BJ (cell line): Measurements from ENCODE around the gene MTOR. TPM values are rescaled to one million over a fixed set of nuclear protein-coding genes. Genes with fewer than 3 reads are reported as not detected.

ENCODE experiments used
- CTCF ChIA-PET: fragments of 350-600 bp; formaldehyde crosslinking; extraction: SDS; loops from one replicate; lab custom pipeline; 2021; ENCODE audit warnings: antibody characterized with exemption, inconsistent platforms; lab: Yijun Ruan, JAX
- POLR2A ChIA-PET: fragments of 300-600 bp; sonication (Branson Sonifier 250); formaldehyde crosslinking; extraction: SDS; loops from one replicate; lab custom pipeline; 2021; ENCODE audit warnings: antibody characterized with exemption; lab: Charles Lee
- DNase-seq: peaks from one replicate; pipeline ENCODE4 v3.0.0-alpha.2; 2011; ENCODE audit warnings: low read depth
- H3K27me3 ChIP-seq: 2 replicates; pipeline ENCODE4 v1.6.0; 2011; ENCODE audit warnings: low read length; ENCODE audit not compliant: control insufficient read depth, insufficient read depth
- H3K36me3 ChIP-seq: 2 replicates; pipeline ENCODE4 v1.5.1; 2011; ENCODE audit warnings: low read length; ENCODE audit not compliant: control insufficient read depth, insufficient read depth
- H3K4me3 ChIP-seq: 2 replicates; pipeline ENCODE4 v1.5.1; 2011; ENCODE audit warnings: low read depth, mild to moderate bottlenecking, control low read depth, low read length
- polyA plus RNA-seq: library from polyadenylated mRNA; depleted of rRNA; stranded (reverse); fragments of >200 nt; gene quantifications from 2 replicates; pipeline ENCODE4 v1.2.3, GENCODE V29; 2011
- TF ChIP-seq, protein P1 (sequence below): IDR thresholded peaks from 2 replicates; pipeline ENCODE4 v1.5.1; 2011; ENCODE audit warnings: low read depth, mild to moderate bottlenecking, control low read depth, inconsistent platforms, low read length, moderate library complexity; ENCODE audit not compliant: insufficient read depth

Gene MTOR
- polyA plus RNA-seq, 1 experiment: 31.6 TPM

DNA sequence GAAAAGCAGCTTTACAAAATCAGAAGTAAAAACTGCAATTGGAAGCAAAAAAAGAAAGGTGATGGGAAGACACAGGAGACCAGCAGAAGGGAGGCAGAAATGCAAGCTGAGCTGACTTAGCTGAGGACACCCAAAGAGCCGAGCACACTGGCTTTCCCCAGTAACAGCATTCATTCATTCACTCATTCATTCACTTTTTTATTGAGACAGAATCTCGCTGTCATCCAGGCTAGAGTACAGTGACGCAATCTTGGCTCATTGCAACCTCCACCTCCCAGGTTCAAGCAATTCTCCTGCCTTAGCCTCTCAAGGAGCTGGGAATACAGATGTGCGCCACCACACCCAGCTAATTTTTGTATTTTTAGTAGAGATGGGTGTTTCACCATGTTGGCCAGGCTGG, 65.0 kb downstream of the MTOR start:
- H3K4me3 ChIP-seq: no peak overlapping the region
- ChIA-PET POLR2A (no interaction called here), CTCF (interaction anchor here (1.1 kb wide), 2 partner anchors 28 to 160 kb away, joined by 3 read pairs; no protein-coding TSS in a partner anchor)
- DNase-seq: no peak
- peaks cover 21% of the 10 kb centered on the region for H3K36me3 ChIP-seq
- H3K27me3 ChIP-seq: no peaks in the 10 kb centered on the region
- TF ChIP-seq, protein P1, sequence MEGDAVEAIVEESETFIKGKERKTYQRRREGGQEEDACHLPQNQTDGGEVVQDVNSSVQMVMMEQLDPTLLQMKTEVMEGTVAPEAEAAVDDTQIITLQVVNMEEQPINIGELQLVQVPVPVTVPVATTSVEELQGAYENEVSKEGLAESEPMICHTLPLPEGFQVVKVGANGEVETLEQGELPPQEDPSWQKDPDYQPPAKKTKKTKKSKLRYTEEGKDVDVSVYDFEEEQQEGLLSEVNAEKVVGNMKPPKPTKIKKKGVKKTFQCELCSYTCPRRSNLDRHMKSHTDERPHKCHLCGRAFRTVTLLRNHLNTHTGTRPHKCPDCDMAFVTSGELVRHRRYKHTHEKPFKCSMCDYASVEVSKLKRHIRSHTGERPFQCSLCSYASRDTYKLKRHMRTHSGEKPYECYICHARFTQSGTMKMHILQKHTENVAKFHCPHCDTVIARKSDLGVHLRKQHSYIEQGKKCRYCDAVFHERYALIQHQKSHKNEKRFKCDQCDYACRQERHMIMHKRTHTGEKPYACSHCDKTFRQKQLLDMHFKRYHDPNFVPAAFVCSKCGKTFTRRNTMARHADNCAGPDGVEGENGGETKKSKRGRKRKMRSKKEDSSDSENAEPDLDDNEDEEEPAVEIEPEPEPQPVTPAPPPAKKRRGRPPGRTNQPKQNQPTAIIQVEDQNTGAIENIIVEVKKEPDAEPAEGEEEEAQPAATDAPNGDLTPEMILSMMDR: no peak

DNA sequence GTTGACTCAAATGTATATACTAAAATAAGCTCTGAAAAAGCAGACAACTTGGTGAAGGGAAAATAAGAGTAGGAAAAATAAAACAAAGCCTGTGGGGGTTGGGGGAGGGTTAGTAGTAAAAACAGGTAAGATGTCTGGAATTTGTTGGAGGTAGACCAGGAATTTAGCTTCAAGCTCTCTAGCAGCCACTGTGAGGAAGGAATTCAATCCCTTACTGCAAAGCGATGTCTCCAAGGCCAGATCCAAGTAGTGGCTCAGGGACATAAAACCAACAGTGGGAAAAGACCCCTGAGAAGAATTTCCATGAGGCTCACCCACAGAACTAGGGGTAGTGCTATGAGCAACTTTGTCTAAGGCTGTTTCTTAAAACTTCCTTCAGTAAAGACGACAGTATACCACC, 65.4 kb downstream of the MTOR start:
- H3K27me3 ChIP-seq: no peaks in the 10 kb centered on the region
- peaks cover 21% of the 10 kb centered on the region for H3K36me3 ChIP-seq
- DNase-seq: no peak
- POLR2A ChIA-PET: no interaction called here
- H3K4me3 ChIP-seq: no peak overlapping the region
- TF ChIP-seq, protein P1: no peak
- CTCF ChIA-PET: interaction anchor here (1.1 kb wide), 2 partner anchors 29 to 159 kb away, joined by 3 read pairs; no protein-coding TSS in a partner anchor

- H3K36me3 ChIP-seq: peaks cover 21% of the 10 kb centered on the region
- POLR2A ChIA-PET: no interaction called here
- CTCF ChIA-PET: interaction anchor here (1.2 kb wide), 1 partner anchor 48 kb away, joined by 3 read pairs; no protein-coding TSS in a partner anchor
- H3K4me3 ChIP-seq: no peak overlapping the region
- no peak for DNase-seq
- H3K27me3 ChIP-seq: no peaks in the 10 kb centered on the region
- TF ChIP-seq, protein P1: no peak
Observed at GRCh38 chr1:11194407-11195176, 67.8 kb downstream of the MTOR start.

DNA sequence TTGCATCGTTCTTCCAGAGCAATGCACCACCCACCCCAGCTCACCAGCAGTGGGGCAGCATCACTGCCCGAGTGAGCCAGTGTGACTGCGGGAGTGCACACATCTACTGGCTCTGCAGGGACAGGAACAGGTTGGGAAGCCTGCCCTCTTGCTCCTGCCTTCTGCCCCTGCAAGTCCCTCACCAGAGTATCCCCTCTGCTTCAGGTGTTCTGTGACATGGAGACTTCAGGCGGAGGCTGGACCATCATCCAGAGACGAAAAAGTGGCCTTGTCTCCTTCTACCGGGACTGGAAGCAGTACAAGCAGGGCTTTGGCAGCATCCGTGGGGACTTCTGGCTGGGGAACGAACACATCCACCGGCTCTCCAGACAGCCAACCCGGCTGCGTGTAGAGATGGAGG, 69.0 kb downstream of the MTOR start:
- DNase-seq: no peak
- ChIA-PET CTCF (no interaction called here), POLR2A (no interaction called here)
- no peaks in the 10 kb centered on the region for H3K27me3 ChIP-seq
- TF ChIP-seq, protein P1: no peak
- no peak overlapping the region for H3K4me3 ChIP-seq
- peaks cover 14% of the 10 kb centered on the region for H3K36me3 ChIP-seq

DNA sequence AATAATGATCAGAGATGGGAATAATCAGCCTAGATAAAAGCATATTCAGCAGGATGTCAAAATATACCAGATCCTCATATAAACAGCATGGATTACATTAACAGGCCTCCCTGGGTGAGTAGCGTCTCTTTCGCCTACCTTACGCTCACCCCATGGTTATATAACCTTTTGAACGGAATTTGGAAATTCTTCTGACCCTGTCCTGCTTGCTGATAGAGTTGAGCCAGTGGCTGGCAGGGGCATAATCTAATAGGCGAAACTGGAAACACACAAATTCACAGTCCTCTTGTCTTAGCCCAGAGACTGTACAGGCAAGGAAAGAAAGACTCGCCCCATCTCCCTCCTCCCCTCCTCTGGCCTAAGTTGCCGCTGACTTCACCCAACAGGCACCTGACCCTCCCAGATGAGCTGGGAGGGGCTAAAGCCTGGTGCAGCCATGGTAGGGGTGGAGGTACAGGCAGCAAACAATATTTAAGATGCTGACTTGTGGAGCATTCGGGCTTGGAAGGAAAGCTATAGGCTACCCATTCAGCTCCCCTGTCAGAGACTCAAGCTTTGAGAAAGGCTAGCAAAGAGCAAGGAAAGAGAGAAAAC, 73.4 kb downstream of the MTOR start, which contains the start of gene ANGPTL7:
ANGPTL7 (plus strand) TSS at position 498 of the 594 bp plus-strand sequence. CDS start 225 bp downstream, outside the sequence.
- CTCF ChIA-PET: interaction anchor here (1.0 kb wide), 1 partner anchor 64 kb away, joined by 3 read pairs; no protein-coding TSS in a partner anchor
- Histone ChIP-seq H3K36me3 (peaks cover 8% of the 10 kb centered on the region), H3K27me3 (no peaks in the 10 kb centered on the region), H3K4me3 (no peak within 1 kb of the TSS)
- TF ChIP-seq, protein P1: no peak
- no peak for DNase-seq
- POLR2A ChIA-PET: no interaction called here
